ENCODE data around the gene GALNT13.
"Not testable (repeated sequence)": the region's sequence is repeated elsewhere in the genome, so short reads cannot be mapped to it uniquely, and the experiment has no call there.

Gene GALNT13

DNA sequence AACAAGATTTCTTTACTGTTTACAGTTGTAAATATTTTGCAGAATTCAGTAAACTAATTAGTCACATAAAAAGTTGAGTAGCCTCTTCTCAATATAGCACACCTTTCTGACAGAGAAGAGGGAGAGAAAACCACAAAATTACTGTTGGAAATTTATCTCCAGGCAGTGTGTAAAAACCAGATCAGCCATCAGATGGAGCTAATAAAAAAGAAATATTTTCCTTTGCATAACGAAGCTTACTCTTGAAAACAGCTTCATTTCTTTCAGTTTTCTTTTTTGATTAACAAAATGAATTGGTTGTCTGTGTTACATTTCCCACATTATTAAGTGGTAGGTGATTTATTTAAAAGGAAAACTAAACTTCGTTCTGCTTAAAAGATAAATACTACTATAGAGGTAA lies 567.4 kb downstream of the GALNT13 start:
- DNase-seq = no peak

DNA sequence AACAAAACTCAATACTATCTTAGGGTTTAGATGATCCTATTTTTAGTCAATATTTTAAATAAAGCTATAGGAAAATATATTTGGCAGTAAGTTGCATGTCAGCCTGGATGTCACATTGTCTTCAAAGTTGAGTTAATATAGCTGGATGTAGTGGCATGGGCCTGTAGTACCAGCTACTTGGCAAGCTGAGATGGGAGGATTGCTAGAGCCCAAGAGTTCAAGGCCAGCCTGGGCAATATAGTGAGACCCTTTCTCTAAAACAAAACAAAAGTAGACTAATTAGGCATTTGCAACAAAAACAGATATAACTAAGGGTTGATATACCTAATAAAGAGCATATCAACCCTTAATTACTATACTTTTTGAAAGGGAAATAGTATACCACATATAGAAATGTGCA lies 572.2 kb downstream of the GALNT13 start:
- DNase-seq = no peak

DNA sequence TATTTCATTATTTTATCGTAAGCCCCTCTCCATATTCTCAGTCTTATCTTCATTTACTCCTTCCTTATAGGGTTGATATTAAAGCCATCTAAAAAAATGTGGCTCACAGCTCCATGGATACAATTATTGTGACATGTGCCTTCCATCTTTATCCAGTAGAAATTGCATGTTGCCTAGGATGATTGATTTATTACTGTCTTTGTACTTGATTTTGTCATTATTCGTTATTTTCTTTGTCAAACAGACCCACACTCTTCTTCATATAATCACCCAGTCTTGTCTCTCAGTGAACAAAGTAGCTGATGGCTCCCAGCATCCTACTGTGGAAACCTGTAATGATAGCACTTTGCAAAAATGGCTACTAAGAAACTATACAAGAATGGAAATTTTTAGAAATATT lies 574.6 kb downstream of the GALNT13 start:
- DNase-seq = no peak

DNA sequence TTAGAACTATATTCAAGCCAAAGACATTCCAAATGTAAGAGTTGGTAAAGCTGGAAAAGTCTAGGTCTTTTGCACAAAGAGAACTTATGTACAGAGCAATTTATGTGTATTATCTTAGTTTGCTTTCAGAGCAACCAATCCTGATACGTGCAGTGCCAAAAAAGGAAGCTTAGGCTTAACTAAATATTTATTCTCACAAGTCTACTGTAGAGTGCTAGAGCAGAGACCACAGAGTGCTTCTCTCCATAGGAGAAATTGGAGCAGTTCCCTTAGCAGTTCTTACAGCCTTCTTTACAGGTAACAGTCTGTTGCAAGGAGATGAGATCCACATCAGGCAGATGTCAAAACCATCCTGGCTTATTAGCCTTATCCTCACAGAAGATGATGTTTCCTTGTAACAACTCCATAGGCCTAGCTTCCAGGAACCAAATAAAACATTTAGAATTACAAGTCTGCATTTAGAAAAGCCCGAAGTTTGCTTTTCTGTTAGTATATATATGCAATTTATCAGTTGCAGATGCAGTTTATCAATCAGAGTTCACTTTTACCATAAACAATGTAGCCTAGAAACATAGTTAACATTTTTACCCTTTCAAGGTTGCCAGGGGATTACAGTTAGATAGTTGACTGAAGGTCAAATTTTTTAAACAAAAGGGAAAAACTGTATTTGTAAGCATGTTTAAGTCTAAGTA lies 576.2 kb downstream of the GALNT13 start:
- no peak for DNase-seq

DNA sequence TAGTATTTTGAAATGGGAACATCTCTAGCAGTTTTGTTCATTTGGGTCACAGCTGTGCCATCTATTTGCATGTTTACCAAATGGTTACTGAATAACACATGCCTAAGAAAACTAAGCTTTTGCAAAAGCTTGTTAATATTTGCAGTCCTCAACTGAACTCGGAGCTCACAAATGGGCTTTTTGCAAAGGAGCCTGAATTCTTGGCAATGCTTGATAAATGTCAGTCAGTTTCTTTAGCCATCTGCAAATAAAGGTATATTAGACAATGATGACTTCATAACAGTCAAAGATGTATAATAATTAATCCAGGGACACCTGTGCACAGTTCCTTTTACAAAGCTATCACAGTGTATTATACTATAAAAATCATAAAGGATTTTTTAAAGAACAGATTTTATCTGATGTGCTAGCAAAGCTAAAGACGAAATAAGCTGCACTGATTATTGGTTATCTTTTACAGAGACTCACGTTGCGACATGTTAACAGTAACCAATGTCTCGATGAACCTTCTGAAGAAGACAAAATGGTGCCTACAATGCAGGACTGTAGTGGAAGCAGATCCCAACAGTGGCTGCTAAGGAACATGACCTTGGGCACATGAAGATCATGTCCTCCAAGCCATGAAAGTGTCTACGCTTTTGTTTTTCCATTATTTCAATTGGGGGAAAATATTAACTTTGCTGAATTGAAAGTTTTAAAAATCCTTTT lies 578.4 kb downstream of the GALNT13 start:
- DNase-seq = no peak

DNA sequence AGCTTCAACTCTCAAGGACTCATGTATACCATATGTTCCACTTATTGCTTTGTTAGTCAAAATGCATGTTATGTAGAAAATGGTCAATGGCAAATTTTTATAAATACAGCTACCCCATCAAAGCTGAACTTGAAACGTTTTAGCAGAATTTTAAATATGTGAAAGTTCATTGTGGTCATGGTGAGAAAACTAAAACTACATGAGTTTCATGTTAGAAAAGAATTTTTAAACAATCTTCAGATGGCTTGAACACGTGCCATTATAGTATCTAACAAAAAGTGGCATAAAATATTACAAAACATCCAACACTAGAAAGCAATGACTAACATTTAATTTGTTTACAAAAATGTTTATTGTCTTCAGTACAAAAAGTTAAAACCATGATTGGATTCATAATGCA lies 580.7 kb downstream of the GALNT13 start:
- DNase-seq = no peak

DNA sequence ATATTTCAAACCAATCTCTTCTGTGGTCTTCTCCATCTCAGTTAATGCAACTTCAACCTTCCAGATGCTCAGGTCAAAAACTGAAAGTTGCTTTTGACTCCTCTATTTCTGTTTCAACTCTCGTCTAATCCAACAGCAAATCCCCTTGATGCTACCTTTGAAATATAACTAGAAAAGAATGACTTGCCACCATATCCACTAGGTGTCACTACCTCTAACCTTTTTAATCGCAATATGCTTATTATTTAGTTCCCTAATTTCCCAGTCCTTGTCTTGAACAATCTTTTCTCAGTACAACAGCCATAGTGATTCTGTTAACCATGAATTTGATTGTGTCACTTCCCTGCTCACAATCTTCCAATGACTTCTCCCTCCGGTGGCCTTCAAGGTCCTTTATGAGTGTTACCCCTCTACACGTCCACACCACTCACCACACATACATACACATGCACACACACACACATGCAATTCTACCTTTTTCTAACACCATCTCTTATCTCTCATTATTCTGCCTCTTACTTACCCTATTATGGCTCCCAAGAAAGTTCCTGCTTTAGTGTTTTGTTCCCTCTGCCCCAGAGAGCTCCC lies 581.3 kb downstream of the GALNT13 start:
- DNase-seq = peak; percentile 26

DNA sequence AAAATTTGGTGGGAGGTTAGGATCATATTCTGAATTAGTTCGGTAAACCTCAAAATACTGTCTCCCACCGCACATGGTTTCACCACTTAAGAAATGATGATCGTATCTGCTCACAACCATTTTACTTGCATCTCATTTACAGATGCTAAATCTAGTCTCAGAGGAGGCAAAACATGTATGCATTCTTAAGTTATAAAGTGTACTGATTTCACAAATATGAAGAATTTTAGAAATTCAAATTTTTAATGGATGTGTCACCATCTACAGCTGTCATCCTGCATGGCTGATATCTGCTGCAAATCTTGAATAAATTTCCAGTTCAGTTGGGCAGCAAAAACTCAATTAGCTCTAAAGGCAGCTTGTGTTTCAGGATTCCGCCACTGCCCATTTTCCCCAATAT lies 583.4 kb downstream of the GALNT13 start:
- no peak for DNase-seq

DNA sequence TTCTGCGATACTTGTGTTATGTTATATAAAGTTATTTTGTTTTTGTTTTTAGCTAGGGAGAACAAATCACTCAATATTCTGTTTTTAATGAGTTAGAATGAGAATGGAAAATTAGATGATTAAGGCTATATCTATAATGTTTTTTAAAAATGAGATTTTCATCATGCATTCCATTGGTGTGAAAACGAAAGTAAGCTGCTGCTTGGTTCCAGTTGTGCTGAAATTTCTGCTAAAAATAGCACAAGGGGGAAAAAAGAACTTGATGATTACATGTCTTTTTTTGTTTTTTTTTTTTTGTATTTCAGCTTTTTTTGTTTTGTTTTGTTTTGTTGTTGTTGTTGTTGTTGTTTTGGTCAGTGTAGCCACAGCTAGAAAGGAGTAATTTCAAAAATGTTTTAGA lies 584.1 kb downstream of the GALNT13 start:
- no peak for DNase-seq

DNA sequence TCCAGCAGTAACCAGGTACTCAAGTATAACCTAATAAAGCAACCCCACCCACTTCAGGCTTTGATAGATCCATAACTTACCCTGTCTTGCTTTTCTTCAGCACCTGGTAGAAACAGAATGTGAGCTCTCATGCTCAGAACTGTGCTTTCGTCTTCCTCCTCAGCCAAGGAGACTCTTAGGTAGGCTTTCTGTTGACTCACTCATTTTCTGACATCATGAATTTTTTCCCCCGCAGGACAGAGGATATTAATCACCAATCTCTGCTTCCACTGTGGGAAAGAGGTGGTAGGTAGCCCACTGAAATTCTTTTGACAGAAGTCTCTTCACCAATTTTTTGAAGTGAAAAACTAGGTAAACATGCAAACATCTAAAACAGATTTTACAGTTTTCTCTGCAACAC lies 585.6 kb downstream of the GALNT13 start:
- no peak for DNase-seq

DNA sequence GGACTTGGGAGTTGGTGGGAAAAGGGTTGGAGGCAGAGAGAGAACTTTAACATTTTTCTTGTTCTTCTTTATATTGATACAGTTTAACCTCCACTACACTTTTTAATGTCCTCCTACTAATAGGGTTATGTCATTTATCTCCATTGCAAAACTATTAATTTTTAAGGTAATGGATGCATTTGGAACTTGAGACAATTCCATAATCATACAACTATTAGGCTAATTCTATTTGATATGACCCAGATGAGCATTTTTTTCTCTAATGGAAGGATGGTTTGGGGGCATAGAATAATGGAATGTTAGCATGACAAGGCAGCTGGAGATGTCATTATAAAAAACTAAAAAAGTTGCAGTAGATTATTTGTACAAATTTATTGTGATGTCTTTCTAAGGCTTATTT lies 587.6 kb downstream of the GALNT13 start:
- no peak for DNase-seq

DNA sequence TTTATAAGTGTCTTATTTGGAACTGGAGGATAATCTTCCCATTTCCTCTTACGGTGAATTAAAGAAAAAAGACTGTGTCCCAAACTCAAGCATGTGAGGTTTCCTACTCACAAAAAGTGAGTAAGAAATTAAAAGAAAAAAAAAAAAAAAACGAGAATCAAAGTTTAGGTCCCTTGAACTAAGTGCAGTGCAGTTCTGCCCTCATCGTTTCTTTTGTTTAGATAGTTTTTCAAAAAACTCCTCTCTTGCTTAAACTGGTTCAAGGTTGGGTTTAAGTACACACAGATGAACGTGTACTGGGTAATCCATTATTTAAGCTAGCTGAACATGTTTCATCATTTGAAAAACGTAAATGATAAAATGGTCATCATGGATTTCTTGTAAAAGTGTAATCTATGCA lies 590.9 kb downstream of the GALNT13 start:
- DNase-seq = no peak

DNA sequence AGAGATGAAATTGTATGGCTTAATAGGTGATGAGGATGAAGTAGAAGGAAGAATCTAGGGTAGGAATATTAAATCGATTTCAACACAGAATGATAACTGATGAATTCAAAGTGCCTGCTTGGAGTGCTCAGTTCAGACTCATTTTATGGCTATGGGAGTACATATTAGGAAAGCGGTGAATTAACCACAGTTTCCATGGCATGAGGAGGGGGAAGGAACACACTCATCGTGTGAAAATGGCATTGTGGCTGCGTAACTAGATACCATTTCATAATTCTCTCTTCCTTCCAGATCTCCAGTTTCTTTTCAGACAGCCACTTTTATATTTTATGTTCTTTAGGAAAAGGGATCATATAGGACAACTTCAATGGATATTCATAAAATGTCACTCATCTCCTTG lies 594.5 kb downstream of the GALNT13 start:
- no peak for DNase-seq

DNA sequence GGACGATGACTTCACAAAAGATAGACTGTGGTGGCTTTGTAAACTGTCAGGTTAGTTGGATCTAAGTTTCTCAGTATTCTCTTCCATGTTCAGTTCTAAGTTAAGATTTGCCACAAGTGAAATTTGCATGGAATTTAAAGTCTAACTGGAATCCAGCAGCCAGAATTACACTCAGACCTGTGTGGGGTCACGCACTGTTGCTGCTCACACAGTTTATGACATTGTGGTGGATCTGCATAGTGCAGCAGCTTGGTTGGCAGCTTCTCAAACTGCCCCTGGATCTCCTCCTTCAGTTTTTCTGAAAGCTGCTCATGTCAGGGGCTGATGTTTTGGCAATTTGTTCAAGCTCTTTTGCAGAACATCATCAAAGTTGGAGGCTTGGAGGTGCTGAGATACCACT lies 598.7 kb downstream of the GALNT13 start:
- peak; percentile 48 for DNase-seq

DNA sequence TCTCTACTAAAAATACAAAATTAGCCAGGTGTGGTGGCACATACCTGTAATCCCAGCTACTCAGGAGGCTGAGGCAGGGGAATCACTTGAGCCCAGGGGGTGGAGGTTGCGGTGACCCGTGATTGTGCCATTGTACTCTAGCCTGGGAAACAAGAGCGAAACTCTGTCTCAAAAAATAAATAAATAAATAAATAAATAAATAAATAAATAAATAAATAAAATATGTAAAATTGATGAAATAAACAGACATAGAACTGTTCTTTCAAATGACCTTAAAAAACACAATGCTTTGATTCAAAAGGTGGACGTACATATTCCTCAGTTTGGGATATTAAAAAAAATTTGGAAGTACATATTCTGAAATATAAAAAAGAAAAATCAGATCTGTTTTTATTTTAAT lies 599.8 kb downstream of the GALNT13 start:
- DNase-seq = not testable (repeated sequence)

DNA sequence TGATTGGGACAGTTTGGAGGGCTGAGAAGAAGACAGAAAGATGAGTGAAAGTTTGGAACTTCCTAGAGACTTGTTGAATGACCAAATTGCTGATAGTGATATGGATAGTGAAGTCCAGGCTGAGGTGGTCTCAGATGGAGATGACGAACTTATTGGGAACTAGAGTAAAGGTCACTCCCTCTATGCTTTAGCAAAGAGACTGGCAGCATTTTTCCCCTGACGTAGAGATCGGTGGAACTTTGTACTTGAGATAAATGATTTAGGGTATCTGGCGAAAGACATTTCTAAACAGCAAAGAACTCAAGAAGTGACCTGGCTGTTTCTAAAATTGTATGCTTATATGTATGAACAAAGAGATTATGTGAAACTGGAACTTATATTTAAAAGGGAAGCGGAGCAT lies 605.6 kb downstream of the GALNT13 start:
- DNase-seq = no peak

DNA sequence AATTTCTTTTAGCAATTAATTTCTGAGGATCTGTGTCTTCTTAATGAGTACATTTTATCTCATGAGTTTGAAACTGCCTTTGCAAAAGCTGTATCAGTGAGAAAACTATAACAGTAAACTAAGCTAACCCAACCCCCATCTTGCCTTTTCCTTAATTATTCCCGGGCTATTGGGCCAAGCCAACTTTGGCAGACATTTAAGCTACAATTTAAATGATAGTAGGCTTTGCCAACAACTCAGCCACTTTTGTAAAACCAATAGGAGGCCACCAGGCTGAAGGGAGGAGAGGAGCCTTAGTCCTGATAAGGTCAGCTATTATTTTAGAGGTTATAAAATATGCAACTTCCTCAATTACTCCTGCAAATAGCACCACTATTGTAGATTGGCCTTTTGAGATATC lies 608.8 kb downstream of the GALNT13 start:
- DNase-seq = no peak

DNA sequence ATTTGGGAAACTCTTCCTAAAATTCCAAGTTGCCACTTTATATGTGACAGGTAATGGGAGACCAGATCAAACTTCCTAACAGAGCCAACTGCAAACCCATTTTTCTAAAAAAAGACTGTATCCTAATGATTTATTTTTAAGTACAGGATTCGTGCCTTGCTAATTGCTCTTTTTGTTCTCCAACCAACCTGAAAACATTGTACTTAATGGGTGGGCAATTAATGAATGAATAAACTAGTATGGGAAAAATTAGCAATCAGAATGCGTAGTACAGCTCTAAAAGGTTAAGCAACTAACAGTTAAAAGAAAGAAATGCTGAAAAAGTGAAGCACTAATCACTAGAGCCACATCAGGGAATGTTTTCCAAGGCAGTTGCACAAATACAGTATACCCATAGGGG lies 609.6 kb downstream of the GALNT13 start:
- DNase-seq = no peak

DNA sequence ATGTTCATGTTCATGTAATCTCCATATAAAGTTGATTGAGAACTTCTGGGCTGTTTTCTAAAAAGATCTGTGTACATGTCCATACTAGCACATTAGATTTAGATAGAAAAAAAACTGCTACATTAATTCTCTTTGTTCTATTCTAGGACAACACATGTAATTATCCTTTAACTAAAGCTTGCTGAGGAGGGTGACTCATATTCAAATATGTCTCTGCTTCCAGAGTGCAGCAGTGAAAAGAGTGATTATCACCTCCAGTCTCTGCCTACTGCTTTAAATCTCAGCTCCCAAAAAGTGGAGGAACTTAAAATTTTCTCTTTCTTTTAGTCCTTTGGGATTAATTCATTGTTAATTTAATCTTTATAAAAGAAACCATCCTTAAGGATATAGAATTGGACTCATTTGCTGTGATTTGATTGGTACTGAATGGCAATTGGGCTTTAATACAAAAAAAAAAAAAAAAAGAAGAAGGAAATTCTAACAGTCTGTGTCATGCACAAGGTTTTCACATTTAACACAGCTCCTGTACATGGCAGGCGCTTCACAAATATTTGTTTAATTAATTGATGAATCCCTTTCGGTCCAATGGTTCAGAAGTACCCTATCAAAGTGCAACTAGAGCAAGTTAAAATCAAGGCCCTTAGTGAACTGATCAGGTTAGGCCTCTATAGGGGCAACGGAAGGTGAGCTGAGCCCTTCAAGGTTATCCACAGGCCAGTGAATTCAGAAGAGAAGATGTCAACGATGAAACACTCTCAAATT lies 612.8 kb downstream of the GALNT13 start:
- DNase-seq = no peak

DNA sequence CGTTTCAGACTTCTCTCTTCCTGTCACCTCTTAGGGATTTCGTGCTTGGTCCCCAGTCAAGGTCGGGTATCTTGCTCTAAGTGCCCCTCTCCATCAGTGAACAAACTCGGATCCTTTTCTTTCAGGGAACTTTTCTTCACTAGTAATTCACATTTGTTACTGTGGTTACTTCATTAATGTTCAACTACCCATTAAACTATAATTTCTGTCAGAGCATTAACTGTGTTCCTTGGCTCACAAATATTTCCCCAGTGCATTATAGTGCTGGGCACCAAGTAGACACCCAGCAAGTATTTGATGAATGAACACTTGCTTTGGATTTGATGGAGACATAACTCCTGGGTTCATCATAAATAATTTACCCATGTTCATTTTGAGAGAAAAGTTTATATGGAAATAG lies 617.1 kb downstream of the GALNT13 start:
- no peak for DNase-seq

DNA sequence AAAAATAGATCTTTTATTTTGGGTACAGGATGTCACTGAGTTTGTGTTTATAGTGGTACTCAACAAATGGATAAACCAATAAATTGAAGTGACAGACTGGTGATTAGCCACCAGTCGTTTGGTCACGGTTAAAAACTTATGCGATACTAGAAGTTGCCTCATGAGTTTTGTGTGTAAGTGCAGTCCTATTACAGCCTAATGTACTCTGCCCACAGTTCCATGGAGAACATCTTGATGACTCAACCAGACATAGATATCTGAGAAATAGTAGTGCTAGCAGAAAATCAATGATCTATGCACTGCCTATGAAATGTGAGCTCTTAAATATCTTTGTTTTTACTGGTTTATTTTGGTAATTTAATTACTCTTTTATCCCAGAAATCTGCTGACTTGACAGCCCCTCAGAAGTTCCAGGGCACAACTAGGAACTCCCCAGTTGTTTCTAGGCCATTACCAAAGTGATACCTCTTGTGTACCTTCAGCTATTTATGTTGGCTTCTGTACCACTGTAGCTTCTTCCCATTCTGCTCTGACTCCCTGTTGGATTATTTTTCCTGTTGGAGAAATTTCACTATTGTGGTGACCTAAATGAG lies 617.6 kb downstream of the GALNT13 start:
- no peak for DNase-seq

DNA sequence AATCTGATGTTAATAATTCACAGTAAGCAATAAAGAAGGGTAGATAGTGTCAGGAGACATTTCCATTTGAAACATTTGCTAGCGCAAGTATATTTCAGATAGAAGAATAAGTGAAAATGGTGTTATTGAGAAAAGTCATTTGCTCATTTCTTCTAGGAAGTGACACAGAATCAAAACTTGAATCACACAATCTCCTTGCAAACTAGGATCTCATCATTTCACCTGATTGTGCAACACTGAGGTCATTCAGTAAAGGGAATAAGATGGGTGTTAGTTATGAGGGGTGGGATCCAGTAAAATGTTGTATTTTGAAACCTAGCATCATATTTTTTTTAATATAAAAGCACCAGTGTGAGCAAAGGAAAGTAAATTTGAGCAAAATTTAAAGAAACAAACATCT lies 618.8 kb downstream of the GALNT13 start:
- DNase-seq = no peak

DNA sequence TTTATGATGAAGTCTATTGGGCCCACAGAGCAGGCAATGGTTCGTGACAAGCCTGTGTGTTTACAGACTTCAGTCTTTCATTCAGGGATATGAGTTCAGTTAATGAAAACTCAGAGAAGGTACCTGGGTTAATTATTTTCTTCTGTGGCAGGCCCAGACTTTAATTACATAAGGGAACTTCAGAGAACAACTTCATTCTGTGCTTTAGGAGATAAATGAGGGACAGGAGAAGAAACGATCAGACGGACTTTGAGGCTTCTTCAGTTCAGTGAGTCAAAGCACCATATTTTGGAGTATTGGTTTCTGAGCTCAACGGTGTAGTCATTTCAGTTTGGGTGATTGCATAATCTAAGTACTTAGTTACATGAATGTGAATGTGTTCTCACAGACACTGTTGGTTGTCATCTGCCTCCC lies 623.7 kb downstream of the GALNT13 start:
- no peak for DNase-seq

All from NCI-H526 treated with DMSO at 0.1 percent for 48 hours (cell line).